ENCODE results near the gene L1CAM.

The L1CAM gene

GRCh38 chrX:153836921-153837320 lies 49.1 kb downstream of the L1CAM start:
- WGBS (ENCODE audit: extremely low coverage, insufficient coverage, insufficient read length): no CpG with 5 or more reads among the region's 6 CpGs
- H3K9me3 ChIP-seq (ENCODE audit: insufficient read depth, low read depth, low read length): no peaks in the 10 kb centered on the region
- H3K4me3 ChIP-seq (ENCODE audit: low read depth, low read length): no peak overlapping the region

GRCh38 chrX:153832728-153833127 lies 53.2 kb downstream of the L1CAM start:
- no peak overlapping the region for H3K4ac ChIP-seq (ENCODE audit: low read depth, low read length)
- no peak overlapping the region for H4K8ac ChIP-seq (ENCODE audit: low read depth, low read length)
- H3K27ac ChIP-seq (ENCODE audit: low read depth, low read length): no peak overlapping the region
- H3K23ac ChIP-seq (ENCODE audit: low read length): no peak overlapping the region
- H2BK5ac ChIP-seq (ENCODE audit: low read depth, low read length, poor library complexity): no peak overlapping the region
- no peak overlapping the region for H3K18ac ChIP-seq (ENCODE audit: low read length)
- H2AFZ ChIP-seq (ENCODE audit: insufficient read depth, low read length, poor library complexity): no peak overlapping the region
- H4K91ac ChIP-seq (ENCODE audit: low read depth, low read length): no peak overlapping the region
- DNase-seq: no peak
- no CpG with 5 or more reads among the region's 10 CpGs for WGBS (ENCODE audit: extremely low coverage, insufficient coverage, insufficient read length)
- no peak overlapping the region for H2BK120ac ChIP-seq (ENCODE audit: insufficient read depth, low read length, poor library complexity)
- no peak overlapping the region for H3K4me2 ChIP-seq (ENCODE audit: low read length)
- H2AK5ac ChIP-seq (ENCODE audit: low read length): no peak overlapping the region
- no peaks in the 10 kb centered on the region for H3K79me2 ChIP-seq (ENCODE audit: control insufficient read depth, insufficient read depth, low read length, poor library complexity)
- no peak overlapping the region for H2BK12ac ChIP-seq (ENCODE audit: low read length)
- H3K14ac ChIP-seq (ENCODE audit: low read length): no peak overlapping the region
- H3K9ac ChIP-seq (ENCODE audit: low read length): no peak overlapping the region
- H4K12ac ChIP-seq (ENCODE audit: low read depth, low read length): no peak overlapping the region
- H3K27me3 ChIP-seq (ENCODE audit: insufficient read depth, low read length): peaks cover 21% of the 10 kb centered on the region
- H3K36me3 ChIP-seq (ENCODE audit: control insufficient read depth in 1 of 2, insufficient read depth in 2 of 2, low read length in 2 of 2): no peaks in the 10 kb centered on the region
- peaks cover 5 to 12% of the 10 kb centered on the region in 2 experiments for H3K4me1 ChIP-seq (ENCODE audit: control insufficient read depth in 1 of 2, insufficient read depth in 2 of 2, low read length in 2 of 2)
- no peaks in the 10 kb centered on the region for H3K79me1 ChIP-seq (ENCODE audit: low read length)
- H3K4me3 ChIP-seq (ENCODE audit: low read depth, low read length): no peak overlapping the region
- no peaks in the 10 kb centered on the region for H3K9me3 ChIP-seq (ENCODE audit: insufficient read depth, low read depth, low read length)

More at GRCh38 chrX:153836921-153837320, 49.1 kb downstream of the L1CAM start:
- no peak overlapping the region for H2AK5ac ChIP-seq (ENCODE audit: low read length)
- no peak overlapping the region for H3K18ac ChIP-seq (ENCODE audit: low read length)
- no peaks in the 10 kb centered on the region for H3K27me3 ChIP-seq (ENCODE audit: insufficient read depth, low read length)
- H3K79me2 ChIP-seq (ENCODE audit: control insufficient read depth, insufficient read depth, low read length, poor library complexity): no peaks in the 10 kb centered on the region
- H3K4ac ChIP-seq (ENCODE audit: low read depth, low read length): no peak overlapping the region
- H3K9ac ChIP-seq (ENCODE audit: low read length): no peak overlapping the region
- DNase-seq: no peak
- H3K4me1 ChIP-seq (ENCODE audit: control insufficient read depth in 1 of 2, insufficient read depth in 2 of 2, low read length in 2 of 2): no peaks in the 10 kb centered on the region
- H4K12ac ChIP-seq (ENCODE audit: low read depth, low read length): no peak overlapping the region
- no peak overlapping the region for H3K4me2 ChIP-seq (ENCODE audit: low read length)
- no peak overlapping the region for H3K23ac ChIP-seq (ENCODE audit: low read length)
- H2BK5ac ChIP-seq (ENCODE audit: low read depth, low read length, poor library complexity): no peak overlapping the region
- H3K36me3 ChIP-seq (ENCODE audit: control insufficient read depth in 1 of 2, insufficient read depth in 2 of 2, low read length in 2 of 2): no peaks in the 10 kb centered on the region
- no peak overlapping the region for H2BK120ac ChIP-seq (ENCODE audit: insufficient read depth, low read length, poor library complexity)
- H3K14ac ChIP-seq (ENCODE audit: low read length): no peak overlapping the region
- no peak overlapping the region for H4K91ac ChIP-seq (ENCODE audit: low read depth, low read length)
- no peak overlapping the region for H2BK12ac ChIP-seq (ENCODE audit: low read length)
- no peak overlapping the region for H3K27ac ChIP-seq (ENCODE audit: low read depth, low read length)
- H2AFZ ChIP-seq (ENCODE audit: insufficient read depth, low read length, poor library complexity): no peak overlapping the region
- H3K79me1 ChIP-seq (ENCODE audit: low read length): no peaks in the 10 kb centered on the region
- H4K8ac ChIP-seq (ENCODE audit: low read depth, low read length): no peak overlapping the region

GRCh38 chrX:153831429-153832150 lies 54.4 kb downstream of the L1CAM start:
- Histone ChIP-seq H3K14ac (ENCODE audit: low read length) (no peak overlapping the region), H2AK5ac (ENCODE audit: low read length) (no peak overlapping the region), H3K27me3 (ENCODE audit: insufficient read depth, low read length) (peaks cover 21% of the 10 kb centered on the region), H3K4me2 (ENCODE audit: low read length) (no peak overlapping the region), H3K79me1 (ENCODE audit: low read length) (no peaks in the 10 kb centered on the region), H3K27ac (ENCODE audit: low read depth, low read length) (no peak overlapping the region), H3K4me3 (ENCODE audit: low read depth, low read length) (no peak overlapping the region), H2BK5ac (ENCODE audit: low read depth, low read length, poor library complexity) (no peak overlapping the region), H3K79me2 (ENCODE audit: control insufficient read depth, insufficient read depth, low read length, poor library complexity) (no peaks in the 10 kb centered on the region), H3K36me3 (ENCODE audit: control insufficient read depth in 1 of 2, insufficient read depth in 2 of 2, low read length in 2 of 2) (no peaks in the 10 kb centered on the region), H3K23ac (ENCODE audit: low read length) (no peak overlapping the region), H3K4ac (ENCODE audit: low read depth, low read length) (no peak overlapping the region), H3K9ac (ENCODE audit: low read length) (no peak overlapping the region), H2BK12ac (ENCODE audit: low read length) (no peak overlapping the region), H3K9me3 (ENCODE audit: insufficient read depth, low read depth, low read length) (no peaks in the 10 kb centered on the region), H2BK120ac (ENCODE audit: insufficient read depth, low read length, poor library complexity) (no peak overlapping the region), H3K4me1 (ENCODE audit: control insufficient read depth in 1 of 2, insufficient read depth in 2 of 2, low read length in 2 of 2) (peaks cover 5 to 12% of the 10 kb centered on the region in 2 experiments), H4K91ac (ENCODE audit: low read depth, low read length) (no peak overlapping the region), H3K18ac (ENCODE audit: low read length) (no peak overlapping the region), H2AFZ (ENCODE audit: insufficient read depth, low read length, poor library complexity) (no peak overlapping the region), H4K8ac (ENCODE audit: low read depth, low read length) (no peak overlapping the region), H4K12ac (ENCODE audit: low read depth, low read length) (no peak overlapping the region)
- WGBS (ENCODE audit: extremely low coverage, insufficient coverage, insufficient read length): no CpG with 5 or more reads among the region's 23 CpGs
- DNase-seq: no peak

GRCh38 chrX:153830640-153831428 lies 55.1 kb downstream of the L1CAM start:
- Histone ChIP-seq H3K4me1 (ENCODE audit: control insufficient read depth in 1 of 2, insufficient read depth in 2 of 2, low read length in 2 of 2) (peaks cover 5 to 12% of the 10 kb centered on the region in 2 experiments), H4K91ac (ENCODE audit: low read depth, low read length) (no peak overlapping the region), H2BK5ac (ENCODE audit: low read depth, low read length, poor library complexity) (no peak overlapping the region), H2AK5ac (ENCODE audit: low read length) (no peak overlapping the region), H3K4me2 (ENCODE audit: low read length) (peak overlapping the region; percentile 52), H3K4ac (ENCODE audit: low read depth, low read length) (no peak overlapping the region), H4K12ac (ENCODE audit: low read depth, low read length) (no peak overlapping the region), H3K79me2 (ENCODE audit: control insufficient read depth, insufficient read depth, low read length, poor library complexity) (no peaks in the 10 kb centered on the region), H2BK120ac (ENCODE audit: insufficient read depth, low read length, poor library complexity) (no peak overlapping the region), H3K18ac (ENCODE audit: low read length) (no peak overlapping the region), H3K9ac (ENCODE audit: low read length) (no peak overlapping the region), H4K8ac (ENCODE audit: low read depth, low read length) (no peak overlapping the region), H3K27me3 (ENCODE audit: insufficient read depth, low read length) (peaks cover 21% of the 10 kb centered on the region), H2AFZ (ENCODE audit: insufficient read depth, low read length, poor library complexity) (no peak overlapping the region), H3K23ac (ENCODE audit: low read length) (no peak overlapping the region), H3K9me3 (ENCODE audit: insufficient read depth, low read depth, low read length) (no peaks in the 10 kb centered on the region), H3K27ac (ENCODE audit: low read depth, low read length) (no peak overlapping the region), H2BK12ac (ENCODE audit: low read length) (no peak overlapping the region), H3K36me3 (ENCODE audit: control insufficient read depth in 1 of 2, insufficient read depth in 2 of 2, low read length in 2 of 2) (no peaks in the 10 kb centered on the region), H3K4me3 (ENCODE audit: low read depth, low read length) (no peak overlapping the region), H3K14ac (ENCODE audit: low read length) (no peak overlapping the region), H3K79me1 (ENCODE audit: low read length) (no peaks in the 10 kb centered on the region)
- no CpG with 5 or more reads among the region's 102 CpGs for WGBS (ENCODE audit: extremely low coverage, insufficient coverage, insufficient read length)
- no peak for DNase-seq

All from trophoblast cell (in vitro differentiated cells and primary cell).